Measurements from ENCODE around the gene RSBN1L.

GRCh38 chr7:77831481-77831880, 135.2 kb downstream of the RSBN1L start:
- no peak for TF ChIP-seq SIN3A (IDR thresholded peaks at IDR 0.05; ENCODE audit: borderline replicate concordance, low read depth, low read length)
- TF ChIP-seq, protein P1, sequence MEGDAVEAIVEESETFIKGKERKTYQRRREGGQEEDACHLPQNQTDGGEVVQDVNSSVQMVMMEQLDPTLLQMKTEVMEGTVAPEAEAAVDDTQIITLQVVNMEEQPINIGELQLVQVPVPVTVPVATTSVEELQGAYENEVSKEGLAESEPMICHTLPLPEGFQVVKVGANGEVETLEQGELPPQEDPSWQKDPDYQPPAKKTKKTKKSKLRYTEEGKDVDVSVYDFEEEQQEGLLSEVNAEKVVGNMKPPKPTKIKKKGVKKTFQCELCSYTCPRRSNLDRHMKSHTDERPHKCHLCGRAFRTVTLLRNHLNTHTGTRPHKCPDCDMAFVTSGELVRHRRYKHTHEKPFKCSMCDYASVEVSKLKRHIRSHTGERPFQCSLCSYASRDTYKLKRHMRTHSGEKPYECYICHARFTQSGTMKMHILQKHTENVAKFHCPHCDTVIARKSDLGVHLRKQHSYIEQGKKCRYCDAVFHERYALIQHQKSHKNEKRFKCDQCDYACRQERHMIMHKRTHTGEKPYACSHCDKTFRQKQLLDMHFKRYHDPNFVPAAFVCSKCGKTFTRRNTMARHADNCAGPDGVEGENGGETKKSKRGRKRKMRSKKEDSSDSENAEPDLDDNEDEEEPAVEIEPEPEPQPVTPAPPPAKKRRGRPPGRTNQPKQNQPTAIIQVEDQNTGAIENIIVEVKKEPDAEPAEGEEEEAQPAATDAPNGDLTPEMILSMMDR (IDR thresholded peaks at IDR 0.05): no peak
